OCI-LY7 (cell line): ENCODE data around the gene PBX2. TPM values are rescaled to one million over a fixed set of nuclear protein-coding genes. Genes with fewer than 3 reads are reported as not detected.

Experiments
- BruUV-seq: library from RNA; stranded (reverse); fragments of 400-500 nt; replicated peaks from 2 replicates; lab custom pipeline; 2021; lab: Mats Ljungman, UMichigan
- CTCF ChIA-PET: fragments of 300-600 bp; sonication (Branson Sonifier 250); formaldehyde crosslinking; loops from one replicate; lab custom pipeline; 2022; ENCODE audit warnings: antibody characterized with exemption; ENCODE audit not compliant: unreplicated experiment; lab: Charles Lee
- POLR2A ChIA-PET: fragments of 300-600 bp; sonication (Branson Sonifier 250); formaldehyde crosslinking; loops from one replicate; lab custom pipeline; 2022; ENCODE audit warnings: antibody characterized with exemption; lab: Charles Lee
- DNase-seq: peaks from one replicate; pipeline ENCODE4 v3.0.0-alpha.2; 2015; ENCODE audit warnings: low spot score
- H2AFZ ChIP-seq: fragments of 200-600 bp; sonication (generic), shearing (Covaris generic); 2 replicates; pipeline ENCODE4 v1.6.1; 2014; ENCODE audit warnings: mild to moderate bottlenecking, antibody characterized with exemption, low read length, moderate library complexity
- H3K27ac ChIP-seq: fragments of 200-600 bp; sonication (generic); 2 replicates; pipeline ENCODE4 v1.5.1; 2014; ENCODE audit warnings: mixed run types, low read depth, mild to moderate bottlenecking, moderate library complexity, low read length, inconsistent platforms; ENCODE audit not compliant: poor library complexity, severe bottlenecking
- H3K36me3 ChIP-seq: fragments of 200-600 bp; sonication (generic); 2 replicates; pipeline ENCODE4 v1.6.1; 2014; ENCODE audit warnings: mild to moderate bottlenecking, antibody characterized with exemption, low read length, moderate library complexity, mixed read lengths; ENCODE audit not compliant: insufficient read depth
- H3K4me1 ChIP-seq: fragments of 200-600 bp; sonication (generic); 2 replicates; pipeline ENCODE4 v1.5.1; 2014; ENCODE audit warnings: mild to moderate bottlenecking, low read length; ENCODE audit not compliant: insufficient read depth, poor library complexity, severe bottlenecking
- H3K4me2 ChIP-seq: fragments of 200-600 bp; sonication (generic); 2 replicates; pipeline ENCODE4 v1.6.1; 2014; ENCODE audit warnings: mild to moderate bottlenecking, low read length
- H3K4me3 ChIP-seq: fragments of 200-600 bp; sonication (generic); 2 replicates; pipeline ENCODE4 v1.5.1; 2014; ENCODE audit warnings: mild to moderate bottlenecking, low read depth, low read length; ENCODE audit not compliant: poor library complexity, severe bottlenecking
- H3K79me2 ChIP-seq: fragments of 200-600 bp; sonication (generic); 2 replicates; pipeline ENCODE4 v1.6.1; 2016; ENCODE audit warnings: low read depth, mild to moderate bottlenecking, low read length, moderate library complexity, mixed read lengths; ENCODE audit not compliant: insufficient read depth
- H3K9me2 ChIP-seq: fragments of 200-600 bp; sonication (generic); 2 replicates; pipeline ENCODE4 v1.6.1; 2016; ENCODE audit warnings: mild to moderate bottlenecking, low read length, mixed read lengths; ENCODE audit not compliant: insufficient read depth
- H3K9me3 ChIP-seq: fragments of 200-600 bp; sonication (generic); 2 replicates; pipeline ENCODE4 v1.6.1; 2014; ENCODE audit warnings: mild to moderate bottlenecking, mixed run types, low read length, mixed read lengths
- H4K20me1 ChIP-seq: fragments of 200-600 bp; sonication (generic); 2 replicates; pipeline ENCODE4 v1.6.1; 2014; ENCODE audit warnings: mild to moderate bottlenecking, antibody characterized with exemption, low read length, moderate library complexity, mixed read lengths; ENCODE audit not compliant: insufficient read depth
- CTCF ChIP-seq: fragments of 200-600 bp; sonication (generic); conservative IDR thresholded peaks from 2 replicates; pipeline ENCODE4 v1.5.1; 2014; ENCODE audit warnings: mild to moderate bottlenecking, antibody characterized with exemption, low read length, moderate library complexity, mixed read lengths
- EZH2phosphoT487 ChIP-seq: fragments of 200-600 bp; sonication (generic); IDR thresholded peaks from 2 replicates; pipeline ENCODE4 v1.6.1; 2018; ENCODE audit warnings: low read depth, borderline replicate concordance, mild to moderate bottlenecking, mixed run types, antibody characterized with exemption, low read length, moderate library complexity, mixed read lengths
- intact Hi-C: fragments of 100-400 bp; cut with micrococcal nuclease; formaldehyde crosslinking; loops from one replicate; pipeline ENCODE4 v1.10.0; 2022; ENCODE audit not compliant: unreplicated experiment
- total RNA-seq, 2 experiments: library from RNA; depleted of rRNA in 1 of 2; stranded (reverse); fragments of >200 nt in 1 of 2; shearing (Covaris generic) in 1 of 2; gene quantifications; 2 replicates each; pipeline ENCODE4 v1.2.3, GENCODE V29; 2014 to 2022

The PBX2 gene
- total RNA-seq, 2 experiments from 2014 or later: 23.1 to 80.5 TPM

DNA sequence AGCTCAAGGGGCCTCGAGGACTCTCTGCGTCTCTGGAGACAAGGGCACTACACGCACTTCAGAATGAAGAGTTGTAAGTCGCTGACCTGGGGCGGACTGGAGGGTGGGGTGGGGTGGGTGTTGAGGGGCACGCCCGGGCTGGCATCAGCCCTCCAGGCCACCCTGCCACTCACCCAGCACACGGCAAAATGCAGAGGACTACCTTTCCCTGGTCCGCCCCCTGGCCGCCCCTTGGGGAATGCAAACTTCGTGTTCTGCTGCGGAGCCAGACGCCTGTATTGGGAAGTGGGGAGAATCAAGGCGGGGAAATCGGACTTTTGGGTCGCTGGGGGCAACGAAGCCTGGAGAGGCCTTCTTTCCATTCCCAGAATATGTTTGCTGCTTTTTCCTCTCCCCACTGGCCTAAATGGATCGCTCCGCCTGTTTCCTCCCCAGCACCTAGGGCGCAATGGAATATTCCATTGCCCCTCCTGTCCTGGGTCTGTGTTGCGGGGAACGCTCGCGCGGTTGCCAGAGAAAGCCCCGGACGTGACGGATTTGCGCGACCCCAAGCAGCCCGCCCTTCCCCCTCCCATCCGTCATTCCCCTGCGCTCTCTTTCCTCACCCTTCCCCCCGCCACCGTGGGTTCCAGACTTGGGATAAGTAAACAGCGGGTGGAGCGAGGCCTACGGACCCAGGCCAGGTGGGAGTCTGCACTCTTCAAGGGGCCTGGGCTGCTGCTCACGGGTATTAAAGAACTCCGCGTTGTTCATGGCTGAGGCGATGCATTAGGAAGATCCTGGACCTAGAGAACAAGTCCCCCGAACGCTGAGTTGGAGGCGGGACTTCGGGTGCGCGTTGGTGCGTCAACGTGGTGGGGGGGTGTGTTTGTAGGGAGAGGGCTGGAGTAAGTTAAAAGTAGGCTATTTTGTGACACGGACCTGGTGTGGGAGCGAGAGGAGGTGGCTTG lies 36.2 kb downstream of the PBX2 start, which contains the start of gene PPT2:
TSS of gene PPT2 (plus strand) at position 578 of the 950 bp plus-strand sequence. CDS start 454 bp downstream, outside the sequence.
- Histone ChIP-seq H3K4me3 (peak within 1 kb of the TSS; percentile 80), H3K9me3 (no peaks in the 10 kb centered on the region), H3K27ac (peak within 1 kb of the TSS; percentile 62), H3K4me1 (peaks cover 23% of the 10 kb centered on the region), H2AFZ (peak within 1 kb of the TSS; percentile 55), H3K4me2 (peak within 1 kb of the TSS; percentile 82), H3K9me2 (no peaks in the 10 kb centered on the region), H3K36me3 (peaks cover 33% of the 10 kb centered on the region), H4K20me1 (no peaks in the 10 kb centered on the region), H3K79me2 (no peaks in the 10 kb centered on the region; the same call in 1 of the 2 replicates)
- peak; percentile 93 for DNase-seq
- ChIA-PET CTCF (interaction anchor here (1.1 kb wide), 1 partner anchor 26 kb away, joined by 7 read pairs; the partner anchor contains the start of gene ATF6B), POLR2A (no interaction called here)
- intact Hi-C loops: loop anchor here (1.0 to 2.0 kb wide), 6 partner anchors 23 to 71 kb away; partner anchors contain the start of genes AGPAT1, FKBPL and NOTCH4
- no TSS peak for BruUV-seq
- TF ChIP-seq CTCF (0 out of 2 replicates have a peak, but pooled peaks have one; percentile 19), EZH2phosphoT487 (no peak)

DNA sequence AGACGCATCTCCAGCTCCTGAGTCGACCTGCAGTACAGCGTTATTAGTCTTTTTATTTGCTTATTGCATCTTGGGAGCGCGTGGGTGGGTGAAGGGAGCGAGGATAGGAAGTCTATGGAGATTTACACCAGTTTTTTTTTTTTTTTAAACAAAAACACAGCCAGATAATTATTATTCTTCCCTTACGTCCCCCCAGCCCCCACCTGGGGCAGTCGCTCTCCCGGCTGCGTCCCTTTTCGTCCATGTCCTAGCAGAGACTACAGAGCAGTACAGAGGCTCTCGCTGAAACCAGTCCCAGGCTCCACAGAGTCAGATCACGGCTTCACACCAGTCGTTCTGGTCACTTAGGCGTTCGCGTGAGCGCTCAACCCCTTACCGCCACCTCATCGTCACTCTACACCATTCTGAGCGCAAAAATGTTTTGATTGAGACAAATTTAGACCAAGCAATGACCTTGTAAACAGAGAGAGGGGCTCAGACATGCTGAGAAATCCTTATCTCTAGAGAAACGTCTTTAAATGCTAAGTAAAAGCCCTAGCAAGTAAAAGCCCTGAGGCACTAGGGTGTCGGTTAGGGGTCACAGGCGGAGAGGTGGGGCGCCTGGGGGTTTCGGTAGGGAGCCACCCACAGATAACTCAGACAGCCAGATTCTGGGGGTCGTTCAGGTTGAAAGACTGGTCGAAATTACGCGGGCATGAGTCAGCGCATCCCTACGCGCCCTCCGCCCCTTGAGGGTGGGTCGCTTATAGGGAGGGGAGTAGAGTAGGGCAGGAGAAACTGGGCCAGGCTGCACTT lies 37.0 kb downstream of the PBX2 start:
- intact Hi-C loops: no loop called here
- H3K27ac ChIP-seq: peak overlapping the region; percentile 62
- H3K79me2 ChIP-seq: no peaks in the 10 kb centered on the region; the same call in 1 of the 2 replicates
- H3K4me3 ChIP-seq: peak overlapping the region; percentile 80
- no peak for DNase-seq
- H2AFZ ChIP-seq: peak overlapping the region; percentile 55
- CTCF ChIA-PET: interaction anchor here (0.7 kb wide), 1 partner anchor 255 kb away, joined by 6 read pairs; no protein-coding TSS in a partner anchor
- TF ChIP-seq EZH2phosphoT487: no peak
- BruUV-seq: no TSS peak
- no peaks in the 10 kb centered on the region for H3K9me3 ChIP-seq
- H4K20me1 ChIP-seq: no peaks in the 10 kb centered on the region
- H3K9me2 ChIP-seq: no peaks in the 10 kb centered on the region
- H3K4me1 ChIP-seq: peaks cover 23% of the 10 kb centered on the region
- POLR2A ChIA-PET: interaction anchor here (0.8 kb wide), 1 partner anchor 49 kb away, joined by 3 read pairs; no protein-coding TSS in a partner anchor
- peaks cover 24% of the 10 kb centered on the region for H3K36me3 ChIP-seq
- peak overlapping the region; percentile 82 for H3K4me2 ChIP-seq
